Osteoblast (primary cell): Measurements from ENCODE around the gene KNG1. TPM values are rescaled to one million over a fixed set of nuclear protein-coding genes. Genes with fewer than 3 reads are reported as not detected.

ENCODE experiments used
- DNase-seq: peaks from one replicate; pipeline ENCODE4 v3.0.0; 2011; ENCODE audit warnings: low spot score, mixed read lengths; ENCODE audit not compliant: insufficient read length; ENCODE audit errors: missing footprints
- H2AFZ ChIP-seq: 2 replicates; pipeline ENCODE4 v1.6.0; 2011; ENCODE audit warnings: mild to moderate bottlenecking, low read length
- H3K27ac ChIP-seq: 2 replicates; pipeline ENCODE4 v1.5.1; 2011; ENCODE audit warnings: mild to moderate bottlenecking, low read depth, low read length, moderate library complexity
- H3K27me3 ChIP-seq: 2 replicates; pipeline ENCODE4 v1.6.0; 2012; ENCODE audit warnings: mild to moderate bottlenecking, control low read depth, inconsistent platforms, low read length, moderate library complexity; ENCODE audit not compliant: insufficient read depth
- H3K36me3 ChIP-seq: 2 replicates; pipeline ENCODE4 v1.5.1; 2011; ENCODE audit warnings: mild to moderate bottlenecking, low read length, control low read depth, moderate library complexity; ENCODE audit not compliant: insufficient read depth
- H3K4me1 ChIP-seq: 2 replicates; pipeline ENCODE4 v1.5.1; 2011; ENCODE audit warnings: mild to moderate bottlenecking, low read length, control low read depth, moderate library complexity; ENCODE audit not compliant: insufficient read depth
- H3K4me2 ChIP-seq: 2 replicates; pipeline ENCODE4 v1.6.0; 2011; ENCODE audit warnings: mild to moderate bottlenecking, low read length; ENCODE audit not compliant: insufficient read depth
- H3K4me3 ChIP-seq: fragments of 200-600 bp; sonication (generic); 3 replicates; pipeline ENCODE4 v1.5.1; 2012; ENCODE audit warnings: mild to moderate bottlenecking, low read length, inconsistent platforms; ENCODE audit not compliant: insufficient read depth
- H3K79me2 ChIP-seq: 2 replicates; pipeline ENCODE4 v1.6.0; 2012; ENCODE audit warnings: mild to moderate bottlenecking, low read length, control low read depth, inconsistent platforms; ENCODE audit not compliant: insufficient read depth
- H3K9me3 ChIP-seq: 2 replicates; pipeline ENCODE4 v1.5.1; 2011; ENCODE audit warnings: low read depth, low read length, control low read depth
- H4K20me1 ChIP-seq: 2 replicates; pipeline ENCODE4 v1.6.0; 2012; ENCODE audit warnings: mild to moderate bottlenecking, low read length, control low read depth; ENCODE audit not compliant: insufficient read depth
- CTCF ChIP-seq: IDR thresholded peaks from 2 replicates; pipeline ENCODE4 v1.5.1; 2011; ENCODE audit warnings: mild to moderate bottlenecking, low read depth, low read length, moderate library complexity; ENCODE audit errors: extremely low read depth
- total RNA-seq: library from RNA; depleted of rRNA; stranded (reverse); fragments of >200 nt; gene quantifications from 2 replicates; pipeline ENCODE4 v1.2.3, GENCODE V29; 2012

KNG1 gene
- not detected in 2 replicates for total RNA-seq

GRCh38 chr3:186717039-186717457, at the start of gene KNG1:
TSS of gene KNG1 (plus strand) at chr3:186717359. CDS start at chr3:186717543, 184 bp downstream.
- Histone ChIP-seq H3K4me1 (no peaks in the 10 kb centered on the region), H2AFZ (no peak within 1 kb of the TSS), H3K4me2 (no peak within 1 kb of the TSS), H4K20me1 (no peaks in the 10 kb centered on the region), H3K36me3 (no peaks in the 10 kb centered on the region), H3K9me3 (no peaks in the 10 kb centered on the region), H3K79me2 (no peaks in the 10 kb centered on the region), H3K4me3 (no peak within 1 kb of the TSS), H3K27me3 (peaks cover 2% of the 10 kb centered on the region), H3K27ac (no peak within 1 kb of the TSS)
- no peak for DNase-seq
- no peak for TF ChIP-seq CTCF

GRCh38 chr3:186668426-186668825, 48.7 kb upstream of the KNG1 start:
- H2AFZ ChIP-seq = no peak overlapping the region
- H3K79me2 ChIP-seq = no peaks in the 10 kb centered on the region
- H3K27me3 ChIP-seq = no peaks in the 10 kb centered on the region
- no peak for DNase-seq
- no peak overlapping the region for H3K4me2 ChIP-seq
- no peak overlapping the region for H3K4me3 ChIP-seq
- no peak overlapping the region for H3K27ac ChIP-seq
- H3K9me3 ChIP-seq = no peaks in the 10 kb centered on the region
- H3K4me1 ChIP-seq = no peaks in the 10 kb centered on the region
- no peak for TF ChIP-seq CTCF
- no peaks in the 10 kb centered on the region for H4K20me1 ChIP-seq
- no peaks in the 10 kb centered on the region for H3K36me3 ChIP-seq

GRCh38 chr3:186669378-186670084, 47.6 kb upstream of the KNG1 start:
- Histone ChIP-seq H2AFZ (no peak overlapping the region), H3K27me3 (no peaks in the 10 kb centered on the region), H3K79me2 (no peaks in the 10 kb centered on the region), H4K20me1 (no peaks in the 10 kb centered on the region), H3K9me3 (no peaks in the 10 kb centered on the region), H3K36me3 (no peaks in the 10 kb centered on the region), H3K27ac (no peak overlapping the region), H3K4me2 (no peak overlapping the region), H3K4me1 (no peaks in the 10 kb centered on the region), H3K4me3 (no peak overlapping the region)
- no peak for DNase-seq
- no peak for TF ChIP-seq CTCF

GRCh38 chr3:186670155-186670554, 47.0 kb upstream of the KNG1 start:
- Histone ChIP-seq H3K4me2 (no peak overlapping the region), H3K4me1 (no peaks in the 10 kb centered on the region), H4K20me1 (no peaks in the 10 kb centered on the region), H3K36me3 (no peaks in the 10 kb centered on the region), H3K9me3 (no peaks in the 10 kb centered on the region), H3K27ac (no peak overlapping the region), H3K79me2 (no peaks in the 10 kb centered on the region), H2AFZ (no peak overlapping the region), H3K27me3 (no peaks in the 10 kb centered on the region), H3K4me3 (no peak overlapping the region)
- no peak for TF ChIP-seq CTCF
- no peak for DNase-seq
